Activated CD4-positive, alpha-beta T cell treated with anti-CD3 and anti-CD28 coated beads, Interleukin-2, amount 50 U/mL, for 48 hours (primary cell): ENCODE results near the gene HPSE2.
"Not testable (repeated sequence)": the region's sequence is repeated elsewhere in the genome, so short reads cannot be mapped to it uniquely, and the experiment has no call there.

Experiments used
- DNase-seq, 2 experiments: peaks; one replicate each; pipeline ENCODE4 v3.0.0-alpha.2; 2020

Gene HPSE2

GRCh38 chr10:99002392-99002791 is 233.3 kb downstream of the HPSE2 start:
- no peak for DNase-seq

DNA sequence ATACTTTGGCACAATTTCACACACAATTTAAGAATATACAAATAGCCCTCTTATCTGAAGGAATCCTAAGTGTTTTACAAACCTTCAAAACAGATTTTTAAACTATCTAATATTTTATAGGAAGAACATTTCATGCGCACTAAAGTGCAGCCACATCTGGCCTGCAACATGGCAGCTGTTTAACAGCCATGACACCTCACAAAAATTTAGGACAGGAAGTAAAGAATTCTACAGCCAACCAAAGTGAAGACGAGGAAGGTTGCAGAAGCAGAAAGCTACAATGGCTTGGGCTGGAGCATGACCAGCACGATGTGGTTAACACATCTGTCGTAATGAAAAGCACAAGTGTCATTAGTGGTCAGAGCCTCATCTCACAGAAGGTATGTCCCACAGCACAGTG is 238.1 kb downstream of the HPSE2 start:
- no peak for DNase-seq

GRCh38 chr10:98994030-98994429 is 241.6 kb downstream of the HPSE2 start:
- DNase-seq, result no peak

- not testable (repeated sequence) for DNase-seq
Measured at GRCh38 chr10:98983751-98984150, 251.9 kb downstream of the HPSE2 start.

DNA sequence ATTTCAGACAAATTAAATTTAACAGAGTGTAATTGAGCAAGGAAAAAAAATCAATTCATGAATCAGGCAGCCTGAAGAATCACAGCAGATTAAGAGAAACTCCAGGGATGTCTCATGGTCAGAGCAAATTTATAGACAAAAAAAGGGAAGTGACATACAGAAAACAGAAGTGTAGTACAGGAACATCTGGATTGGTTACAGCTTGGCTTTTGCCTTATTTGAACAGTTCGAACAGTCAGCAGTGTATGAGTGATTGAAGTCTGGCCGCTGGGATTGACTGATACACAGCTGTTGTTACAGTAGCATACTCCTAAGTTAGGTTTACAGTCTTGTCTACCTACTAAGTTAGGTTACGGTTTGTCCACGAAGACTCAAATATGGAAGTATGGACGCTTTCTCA is 255.3 kb downstream of the HPSE2 start:
- no peak for DNase-seq

DNA sequence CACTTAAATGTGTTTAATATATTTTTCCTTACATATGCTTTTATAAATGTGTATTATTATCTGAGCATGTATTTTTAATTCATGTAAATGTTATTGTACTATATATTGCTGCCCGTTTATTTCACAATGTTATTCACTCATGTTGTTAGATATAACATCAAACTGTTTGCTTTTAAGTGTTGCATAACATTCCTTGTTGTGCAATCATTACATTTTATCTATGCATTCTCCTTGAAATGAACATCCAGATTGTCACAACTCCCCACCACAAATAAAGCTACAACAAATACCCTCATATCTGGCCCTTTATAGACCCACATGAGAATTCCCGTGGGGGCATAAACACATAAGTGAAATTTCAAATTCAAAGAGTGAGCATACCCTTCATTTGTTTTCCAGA is 264.2 kb downstream of the HPSE2 start:
- no peak for DNase-seq

DNA sequence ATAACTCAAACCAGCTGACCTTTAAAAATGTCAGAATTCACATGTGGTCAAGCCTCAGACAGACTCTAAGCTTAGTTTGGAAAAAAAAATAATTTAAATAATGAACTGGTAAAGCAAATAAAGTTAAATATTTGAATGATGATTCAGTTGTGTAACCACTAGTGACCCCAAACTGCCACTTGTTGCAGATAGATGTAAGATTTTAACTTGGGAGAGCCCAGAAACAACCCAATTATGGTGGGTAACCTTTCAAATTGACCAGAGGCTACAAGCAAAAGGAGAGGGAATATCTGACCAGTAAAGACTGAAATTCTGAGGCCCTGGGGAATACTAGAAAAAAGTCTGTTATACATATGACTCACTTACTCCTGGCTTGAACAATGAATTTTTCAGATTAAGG is 268.1 kb downstream of the HPSE2 start:
- DNase-seq, result no peak

GRCh38 chr10:98963608-98964007 is 272.0 kb downstream of the HPSE2 start:
- no peak for DNase-seq

- DNase-seq, result no peak
Measured at GRCh38 chr10:98959379-98959778, 276.3 kb downstream of the HPSE2 start.

DNA sequence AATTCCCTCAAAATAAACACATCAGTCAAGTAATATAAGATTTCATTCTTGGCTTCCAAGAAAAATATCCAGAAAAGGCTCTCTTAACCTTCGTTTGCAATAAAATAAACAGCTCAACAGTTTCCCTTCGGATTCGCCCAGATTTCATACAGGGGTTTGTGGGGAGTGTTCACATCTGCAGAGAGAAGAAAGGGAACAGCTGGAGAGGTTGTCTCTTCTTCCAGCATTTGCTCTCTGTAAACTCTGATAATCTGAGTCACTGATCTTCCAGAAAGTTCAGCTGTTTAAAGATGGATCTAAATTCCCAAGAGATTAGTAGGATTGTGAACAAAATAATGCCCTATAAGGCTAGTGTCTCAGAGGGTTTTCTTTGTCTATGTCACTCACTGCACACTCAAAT is 277.9 kb downstream of the HPSE2 start:
- DNase-seq, result no peak

DNA sequence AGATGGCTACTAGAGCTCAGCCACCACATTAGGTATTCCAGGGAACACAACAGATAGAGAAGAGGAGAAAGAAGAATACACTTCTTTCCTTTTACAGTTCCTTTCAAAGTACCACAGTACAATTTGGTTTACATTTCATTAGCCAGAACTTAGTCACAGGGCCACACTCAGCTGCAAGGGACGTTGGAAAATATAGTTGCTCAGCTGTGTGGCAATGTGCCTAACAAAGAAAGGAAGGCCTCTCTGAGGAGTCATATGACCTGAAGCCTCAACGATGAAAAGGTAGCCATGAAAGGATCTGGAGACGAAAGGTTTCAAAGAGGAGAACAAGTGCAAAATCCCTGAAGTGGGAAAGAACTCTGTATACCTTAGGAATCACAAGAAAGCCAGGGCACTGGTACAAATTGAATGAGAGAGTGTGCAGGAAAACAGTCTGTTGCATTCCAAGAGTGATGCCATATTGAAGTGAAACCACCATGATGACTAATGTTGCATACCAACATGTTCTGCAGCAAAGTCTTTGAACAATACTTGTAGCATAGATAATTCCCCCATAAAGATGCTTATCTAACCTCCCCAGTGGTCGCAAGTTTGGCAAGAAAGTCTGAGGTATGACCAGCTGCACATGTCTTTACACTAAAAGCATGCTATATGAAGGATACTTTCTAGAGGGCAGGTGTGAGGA is 278.9 kb downstream of the HPSE2 start:
- DNase-seq, result no peak

DNA sequence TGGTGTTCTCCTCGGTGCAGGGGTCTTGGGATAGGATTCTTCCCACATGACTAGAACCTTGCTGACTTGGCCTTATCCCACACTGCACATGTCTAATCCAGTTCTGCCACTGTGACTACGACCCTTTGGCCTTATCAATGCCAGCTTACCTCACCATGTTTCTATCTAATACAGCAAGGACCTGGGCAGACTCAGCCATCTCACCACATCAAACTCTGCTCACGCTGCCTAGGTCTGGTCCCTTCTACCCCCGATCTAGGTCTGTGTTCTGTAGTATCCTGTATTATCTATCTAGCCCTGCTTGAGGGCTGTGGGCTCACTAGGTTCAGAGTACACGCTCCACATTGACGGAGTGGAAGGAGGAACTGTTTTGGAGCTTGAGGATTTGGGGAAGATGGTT is 282.4 kb downstream of the HPSE2 start:
- DNase-seq, result no peak

DNA sequence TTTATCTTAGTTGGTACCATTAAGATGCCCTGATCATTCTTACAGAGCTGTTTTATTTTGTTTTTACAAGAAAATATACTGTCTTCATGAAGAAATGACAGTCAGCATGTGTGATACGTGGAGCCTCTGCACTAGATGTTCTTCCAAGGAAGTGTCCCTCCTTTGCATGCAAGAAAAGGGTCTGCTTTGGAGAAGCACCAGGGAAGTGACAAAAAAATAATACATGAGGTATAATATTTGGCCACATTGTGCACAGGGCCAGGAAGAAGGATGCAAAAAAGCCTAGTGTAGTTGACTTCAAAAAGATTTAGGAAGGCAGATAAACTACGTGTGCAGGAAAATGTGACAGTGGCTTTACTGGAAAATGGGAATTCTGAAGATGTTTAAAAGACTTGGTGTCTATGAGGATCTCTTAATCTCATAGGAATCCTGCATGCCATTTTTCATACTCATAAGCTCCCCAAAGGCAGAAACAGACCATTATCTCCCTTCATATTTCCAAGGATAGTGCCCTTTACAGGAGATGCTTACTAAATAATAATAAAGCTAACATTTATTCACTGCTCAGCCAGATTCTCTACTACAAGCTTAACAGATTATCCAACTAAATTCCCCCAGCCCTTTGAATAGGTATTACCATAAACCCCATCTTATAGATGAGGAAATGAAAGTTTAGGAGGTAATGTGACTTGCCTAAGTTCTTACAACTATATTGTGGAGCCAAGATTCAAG is 284.2 kb downstream of the HPSE2 start:
- no peak for DNase-seq

GRCh38 chr10:98950106-98950505 is 285.5 kb downstream of the HPSE2 start:
- DNase-seq, result no peak

GRCh38 chr10:98949306-98949705 is 286.3 kb downstream of the HPSE2 start:
- no peak for DNase-seq

DNA sequence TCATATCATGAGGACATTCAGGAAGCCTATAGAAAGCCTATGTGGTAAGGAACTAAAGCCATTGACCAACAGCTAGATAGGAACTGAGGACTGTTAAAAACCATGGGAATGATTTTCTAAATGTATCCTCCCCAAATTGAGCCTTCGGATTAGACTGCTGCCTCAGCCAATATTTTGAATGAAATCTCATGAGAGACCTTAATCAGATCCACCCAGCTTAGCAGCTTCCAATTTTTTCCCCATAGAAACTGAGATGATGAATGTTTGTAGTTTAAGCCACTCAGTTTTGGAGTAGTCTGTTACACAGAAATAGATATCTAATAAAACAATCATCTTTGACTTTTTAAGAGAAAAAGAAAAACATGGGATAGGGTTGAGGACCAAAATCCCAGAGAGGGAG is 292.0 kb downstream of the HPSE2 start:
- no peak for DNase-seq

GRCh38 chr10:98929709-98930108 is 305.9 kb downstream of the HPSE2 start:
- DNase-seq, result no peak

DNA sequence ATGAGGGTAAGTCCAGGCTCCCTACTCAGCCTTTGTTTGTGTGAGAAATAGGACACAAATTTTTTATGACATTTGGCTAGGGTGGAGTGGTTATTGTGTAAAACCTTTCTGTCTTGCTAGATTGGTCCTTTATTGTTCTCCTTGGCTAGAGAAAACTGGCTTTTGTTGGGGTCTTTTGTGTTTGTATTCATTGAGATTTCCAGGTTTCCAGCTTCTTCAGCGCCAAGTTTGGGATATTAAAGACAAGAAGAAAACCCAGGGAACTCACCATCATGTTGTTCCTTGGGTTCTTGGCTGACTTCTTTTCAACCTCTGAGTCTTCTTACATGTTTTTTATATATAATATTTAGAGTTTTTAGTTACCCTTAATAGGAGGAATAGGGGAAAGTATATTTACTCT is 310.0 kb downstream of the HPSE2 start:
- no peak for DNase-seq

GRCh38 chr10:98924526-98924925 is 311.1 kb downstream of the HPSE2 start:
- no peak for DNase-seq

- no peak for DNase-seq
Measured at GRCh38 chr10:98921316-98921715, 314.3 kb downstream of the HPSE2 start.

GRCh38 chr10:98920807-98921206 is 314.8 kb downstream of the HPSE2 start:
- no peak for DNase-seq

GRCh38 chr10:98920360-98920759 is 315.3 kb downstream of the HPSE2 start:
- DNase-seq, result no peak

- DNase-seq, result no peak
Measured at GRCh38 chr10:98919899-98920298, 315.8 kb downstream of the HPSE2 start.

GRCh38 chr10:98917828-98918227 is 317.8 kb downstream of the HPSE2 start:
- no peak for DNase-seq
